ELF-1 (cell line): ENCODE results near the gene GABPB1.

ENCODE experiments used
- DNase-seq: peaks from one replicate; pipeline ENCODE4 v3.0.0-alpha.2; 2016; ENCODE audit warnings: low read depth, low spot score

The GABPB1 gene

DNA sequence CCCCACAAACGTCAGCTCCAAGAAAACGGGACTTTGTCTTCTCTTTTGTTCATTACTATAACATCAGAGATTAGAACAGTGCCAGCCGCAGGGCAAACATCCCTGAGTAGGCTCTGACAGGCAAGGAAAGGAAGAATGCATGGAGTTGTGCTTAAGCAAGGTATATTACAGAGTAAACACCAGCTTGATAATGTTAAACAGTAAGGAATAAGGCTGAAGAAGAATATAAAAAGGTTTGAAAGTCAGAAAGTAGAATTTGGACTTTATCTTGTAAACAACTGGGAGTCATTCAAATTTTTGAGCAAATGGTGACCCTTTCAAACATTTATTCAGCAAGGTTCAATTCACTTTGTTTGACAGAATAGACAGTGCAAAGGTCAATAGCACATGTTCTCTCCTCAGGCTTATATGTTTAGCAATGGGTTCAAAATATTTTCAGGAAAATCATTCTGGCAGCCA, 11.0 kb downstream of the GABPB1 start:
- DNase-seq = no peak

GRCh38 chr15:50341616-50342136, 13.3 kb downstream of the GABPB1 start:
- DNase-seq = no peak

DNA sequence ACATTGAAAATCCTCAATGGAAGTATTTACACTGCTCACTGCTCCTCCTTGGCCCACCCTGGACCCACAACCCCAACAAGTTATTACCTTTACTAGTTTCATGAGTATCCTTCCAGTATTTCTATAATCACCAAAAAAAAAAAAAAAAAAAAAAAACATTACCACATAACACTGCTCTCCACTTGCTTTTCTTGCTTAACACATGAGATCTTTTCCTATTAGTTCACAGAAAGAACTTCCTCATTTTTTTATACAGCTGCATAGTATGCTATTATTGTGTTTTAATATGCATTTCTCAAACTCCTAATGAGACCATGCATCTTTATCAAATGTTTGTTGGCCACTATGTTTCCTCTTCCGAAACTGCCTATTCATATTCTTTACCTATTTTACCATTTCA, 14.6 kb downstream of the GABPB1 start:
- DNase-seq = no peak

GRCh38 chr15:50339717-50340116, 15.3 kb downstream of the GABPB1 start:
- DNase-seq = no peak

DNA sequence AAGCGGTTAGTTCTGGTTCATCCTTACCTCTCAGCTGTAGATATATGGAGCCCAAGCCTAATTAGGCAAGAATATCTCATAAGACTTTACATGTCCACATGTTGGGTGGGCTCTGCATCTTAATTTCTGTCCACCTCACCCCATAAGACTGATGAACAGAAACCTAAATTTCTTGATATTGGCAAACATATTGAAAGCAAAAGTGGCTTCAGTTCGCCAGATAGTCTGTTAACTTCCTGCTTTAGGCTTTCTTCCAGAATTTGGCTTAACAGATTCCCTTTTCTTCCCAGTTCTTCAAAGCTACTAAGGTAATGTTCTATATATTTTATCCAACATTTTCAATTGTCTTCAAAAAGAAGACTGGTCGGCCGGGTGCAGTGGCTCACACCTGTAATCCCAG, 19.7 kb downstream of the GABPB1 start:
- no peak for DNase-seq

DNA sequence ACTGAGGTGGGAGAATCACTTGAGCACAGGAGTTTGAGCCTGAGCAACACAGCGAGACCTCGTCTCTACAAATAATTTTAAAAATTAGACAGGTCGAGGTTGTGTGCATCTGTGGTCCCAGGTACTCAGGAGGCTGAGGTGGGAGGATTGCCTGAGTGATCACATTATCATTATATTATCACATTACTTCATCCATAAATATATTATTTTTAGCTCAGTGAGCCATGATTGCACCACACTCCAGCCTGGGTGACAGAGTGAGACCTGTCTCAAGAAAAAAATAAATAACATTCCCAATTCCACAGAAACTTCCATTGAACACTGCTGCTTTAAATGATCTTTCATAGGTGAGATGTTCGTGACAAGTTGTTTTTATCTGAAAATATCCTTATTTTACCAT, 21.8 kb downstream of the GABPB1 start:
- DNase-seq = no peak

DNA sequence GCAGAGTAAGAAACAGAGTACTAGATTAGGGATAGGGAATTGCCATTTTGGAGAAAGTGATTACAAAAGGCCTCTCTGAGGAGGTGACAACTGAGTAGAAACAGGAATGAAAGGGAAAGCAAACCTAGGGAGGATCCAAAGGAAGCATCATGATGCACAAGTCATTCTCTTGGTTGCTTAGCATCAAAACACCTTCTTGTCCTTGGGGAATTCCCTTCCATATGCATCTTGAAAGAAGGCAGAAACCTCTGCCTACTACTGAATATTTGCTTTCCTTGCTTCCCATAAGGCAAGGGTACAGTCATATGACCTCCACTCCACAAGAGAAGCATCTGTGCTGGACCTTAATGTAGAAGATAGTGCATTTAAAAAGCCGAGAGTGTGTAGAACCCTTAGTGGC, 24.1 kb downstream of the GABPB1 start:
- no peak for DNase-seq

GRCh38 chr15:50328116-50328515, 26.9 kb downstream of the GABPB1 start:
- DNase-seq = no peak

DNA sequence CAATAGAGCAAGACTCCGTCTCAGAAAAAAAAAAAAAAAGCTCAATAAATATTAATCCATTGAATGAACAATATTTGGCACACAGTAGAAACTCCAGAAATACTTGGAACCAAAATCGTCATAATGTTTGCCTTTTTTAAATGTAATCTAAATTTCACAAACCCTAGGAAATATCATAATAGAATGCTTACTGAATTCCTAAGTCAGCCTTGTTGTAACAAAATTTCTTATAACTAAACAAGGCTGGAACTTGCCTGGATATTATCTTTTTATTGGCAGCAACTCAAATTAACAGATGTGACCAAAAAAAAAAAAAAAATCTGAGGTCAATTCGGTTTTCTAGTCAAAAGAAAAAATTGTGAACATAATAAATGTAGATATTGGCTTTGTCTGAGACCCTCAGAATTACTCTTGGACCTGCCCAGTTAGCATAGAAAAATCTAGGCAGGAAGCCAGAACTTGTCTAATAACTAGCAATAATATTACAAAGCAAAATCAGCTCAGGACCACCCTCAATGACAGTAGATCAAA, 33.3 kb downstream of the GABPB1 start:
- no peak for DNase-seq

- DNase-seq = no peak
These were observed 34.5 kb downstream of the GABPB1 start for GRCh38 chr15:50320504-50320903.

DNA sequence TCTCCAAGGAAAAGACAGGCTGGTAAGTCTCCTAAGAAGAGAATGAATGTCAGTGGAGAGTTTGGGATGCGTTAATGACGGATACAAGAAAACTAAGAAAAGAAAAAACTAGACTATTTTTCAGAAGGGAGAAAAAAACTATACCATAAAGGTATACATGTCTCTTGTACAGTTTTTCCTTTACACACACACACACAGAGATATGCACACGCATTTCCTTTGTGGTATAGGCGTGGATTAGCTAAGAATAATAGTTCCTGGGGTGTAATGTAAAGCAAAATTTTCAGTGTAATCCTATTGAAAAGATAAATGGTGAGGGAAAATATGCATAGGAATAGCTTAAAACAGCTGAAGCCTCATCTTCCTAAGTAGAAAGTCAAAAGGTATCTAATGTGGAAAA, 36.3 kb downstream of the GABPB1 start:
- no peak for DNase-seq

- DNase-seq = no peak
These were observed 39.0 kb downstream of the GABPB1 start for GRCh38 chr15:50315814-50316630.

DNA sequence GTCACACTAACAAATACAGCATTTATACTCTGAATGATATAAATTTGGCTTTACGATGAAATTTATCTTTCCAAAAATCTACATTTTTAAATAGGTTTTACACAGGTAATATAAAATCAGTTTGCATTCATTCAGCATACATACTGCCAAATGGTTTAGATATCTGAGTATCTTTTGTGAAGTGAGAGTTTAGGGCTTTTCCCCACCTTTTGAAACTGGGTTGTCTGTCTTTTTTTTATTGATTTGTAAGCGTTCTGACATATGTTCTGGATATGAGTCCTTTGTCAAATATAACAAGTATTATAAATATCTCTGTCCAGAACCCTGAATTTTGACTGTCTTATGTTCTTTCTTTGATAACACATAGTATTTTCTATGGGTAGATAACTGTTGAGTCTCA, 42.4 kb downstream of the GABPB1 start:
- DNase-seq = no peak

- no peak for DNase-seq
These were observed 47.2 kb downstream of the GABPB1 start for GRCh38 chr15:50307799-50308198.

DNA sequence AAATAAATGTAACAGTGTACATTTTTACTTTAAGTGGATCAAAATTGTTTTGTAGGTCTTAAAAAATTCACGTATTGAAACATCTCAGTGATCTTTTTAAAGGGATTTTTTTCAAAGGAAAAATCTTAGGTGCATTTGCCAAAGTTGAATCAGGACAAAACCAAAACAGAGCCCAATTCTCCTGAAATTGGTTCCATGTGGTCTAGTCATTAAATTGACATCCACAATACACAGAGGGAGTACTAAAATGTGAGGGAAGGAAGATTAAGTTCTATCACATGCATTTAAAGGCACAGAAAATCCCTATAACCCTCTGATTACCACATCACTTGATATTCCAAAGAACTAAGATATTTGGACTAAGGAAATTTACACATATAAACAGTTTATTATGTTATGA, 50.2 kb downstream of the GABPB1 start:
- DNase-seq = no peak

GRCh38 chr15:50302581-50302980, 52.4 kb downstream of the GABPB1 start:
- DNase-seq = no peak

DNA sequence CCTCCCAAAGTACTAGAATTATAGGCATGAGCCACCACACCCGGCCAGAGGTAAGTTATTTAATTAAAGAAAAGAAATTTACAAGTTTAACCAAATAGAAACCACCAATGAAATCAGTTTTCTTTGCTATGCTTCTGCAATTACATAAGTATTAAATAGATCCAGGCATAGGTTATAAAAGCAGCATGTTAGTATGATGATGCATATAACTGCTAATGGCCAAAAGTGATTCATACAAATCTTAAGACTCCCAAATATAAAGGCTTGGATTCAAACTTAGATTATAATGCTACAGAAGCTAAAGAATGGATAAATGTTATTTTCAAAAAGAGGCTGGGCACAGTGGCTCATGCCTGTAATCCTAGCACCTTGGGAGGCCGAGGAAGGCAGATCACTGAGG, 56.7 kb downstream of the GABPB1 start:
- no peak for DNase-seq

GRCh38 chr15:50295966-50296365, 59.0 kb downstream of the GABPB1 start:
- DNase-seq = no peak

DNA sequence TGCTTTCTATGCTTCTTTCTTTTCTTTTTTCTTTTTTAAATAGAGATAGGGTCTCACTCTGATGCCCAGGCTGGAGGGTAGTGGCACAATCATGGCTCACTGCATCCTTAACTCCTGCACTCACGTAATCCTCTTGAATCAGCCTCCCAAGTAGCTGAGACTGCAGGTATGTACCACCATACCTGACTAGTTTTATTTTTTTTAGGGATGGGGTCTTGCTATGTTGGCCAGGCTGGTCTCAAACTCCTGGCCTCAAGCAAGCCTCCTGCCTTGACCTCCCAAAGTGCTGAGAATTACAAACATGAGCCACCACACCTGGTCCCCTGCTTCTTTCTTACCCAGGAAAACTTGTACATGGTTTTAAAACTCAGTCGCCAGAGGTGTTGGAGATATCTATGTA, 65.2 kb downstream of the GABPB1 start:
- no peak for DNase-seq

- DNase-seq = no peak
These were observed 67.5 kb downstream of the GABPB1 start for GRCh38 chr15:50287324-50288116.

GRCh38 chr15:50281427-50281826, 73.6 kb downstream of the GABPB1 start:
- DNase-seq = no peak

DNA sequence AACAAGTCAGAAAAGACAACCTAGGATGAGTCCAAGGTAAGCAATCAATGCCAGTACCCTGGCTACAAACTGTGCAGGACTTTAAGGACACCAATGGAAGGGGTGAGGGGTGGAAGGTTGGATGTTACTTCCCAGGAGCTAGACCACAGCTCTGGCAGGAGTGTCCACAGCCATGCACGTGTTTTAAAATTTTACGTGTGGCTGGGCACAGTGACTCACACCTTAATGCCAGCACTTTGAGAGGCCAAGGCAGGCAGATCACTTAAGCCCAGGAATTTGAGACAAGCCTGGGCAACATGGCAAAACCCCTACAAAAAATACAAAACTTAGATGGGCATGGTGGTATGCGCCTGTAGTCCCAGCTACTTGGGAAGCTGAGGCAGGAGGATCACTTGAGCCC, 74.7 kb downstream of the GABPB1 start:
- no peak for DNase-seq
